GM10266 (cell line): Measurements from ENCODE around the gene PTPRJ.
"Not testable (repeated sequence)": the region's sequence is repeated elsewhere in the genome, so short reads cannot be mapped to it uniquely, and the experiment has no call there.

ENCODE experiments used
- DNase-seq: peaks from one replicate; pipeline ENCODE4 v3.0.0; 2012; ENCODE audit errors: extremely low spot score
- CTCF ChIP-seq: IDR thresholded peaks from 2 replicates; pipeline ENCODE4 v1.5.1; 2012; ENCODE audit warnings: mild to moderate bottlenecking, low read depth; ENCODE audit not compliant: control insufficient read depth, insufficient read depth; ENCODE audit errors: missing control alignments

PTPRJ gene

GRCh38 chr11:47980088-47980906 is at the start of gene PTPRJ:
TSS of gene PTPRJ (plus strand) at chr11:47980559. CDS start at chr11:47980913, 354 bp downstream.
- DNase-seq, result peak; percentile 84
- no peak for TF ChIP-seq CTCF

GRCh38 chr11:47932544-47932943 is 47.8 kb upstream of the PTPRJ start:
- no peak for TF ChIP-seq CTCF
- no peak for DNase-seq

- not testable (repeated sequence) for DNase-seq
Observed at GRCh38 chr11:47933797-47934196, 46.6 kb upstream of the PTPRJ start.

- TF ChIP-seq CTCF, result no peak
- no peak for DNase-seq
Observed at GRCh38 chr11:47938791-47939560, 41.4 kb upstream of the PTPRJ start.

GRCh38 chr11:47940904-47941649 is 39.3 kb upstream of the PTPRJ start:
- no peak for DNase-seq

GRCh38 chr11:47941907-47942558 is 38.3 kb upstream of the PTPRJ start:
- DNase-seq, result no peak
- TF ChIP-seq CTCF, result no peak

More at GRCh38 chr11:47940904-47941649, 39.3 kb upstream of the PTPRJ start:
- TF ChIP-seq CTCF, result no peak

GRCh38 chr11:47943721-47944586 is 36.4 kb upstream of the PTPRJ start:
- TF ChIP-seq CTCF, result no peak
- no peak for DNase-seq
